Right lobe of liver (tissue), 6 donors: Measurements from ENCODE around the gene DNAJA1. TPM values are rescaled to one million over a fixed set of nuclear protein-coding genes. Genes with fewer than 3 reads are reported as not detected.
A peak's percentile ranks its signal among the peaks of the same experiment; 100 is the strongest.

Experiments used
- ATAC-seq, 4 donors: fragments of 200-7000 bp; cut with Tn5 transposase; one replicate each; pipeline ENCODE4 v1.9.1; 2020; ENCODE audit warnings: mild to moderate bottlenecking in 4 of 4, moderate library complexity in 4 of 4
- DNase-seq, 3 donors: peaks; one replicate each; pipeline ENCODE4 v3.0.0-alpha.2; 2020
- H3K27ac ChIP-seq, 3 donors: fragments of 200-600 bp; one replicate each; pipeline ENCODE4 v1.8.0; 2022
- H3K27me3 ChIP-seq, 2 donors: fragments of 200-600 bp; one replicate each; pipeline ENCODE4 v1.8.0; 2022
- H3K36me3 ChIP-seq, 4 donors: fragments of 200-600 bp; sonication (generic) in 1 of 4; one replicate each; pipeline versions ENCODE4 v1.5.1 to v1.8.0; 2017 to 2022; ENCODE audit warnings: control low read depth in 1 of 4
- H3K4me1 ChIP-seq, 4 donors: fragments of 200-600 bp; sonication (generic) in 1 of 4; one replicate each; pipeline versions ENCODE4 v1.5.1 to v1.8.0; 2017 to 2022; ENCODE audit warnings: control low read depth in 1 of 4
- H3K4me3 ChIP-seq, 3 donors: fragments of 200-600 bp; one replicate each; pipeline ENCODE4 v1.8.0; 2022
- H3K9me3 ChIP-seq, 4 donors: fragments of 200-600 bp; sonication (generic) in 1 of 4; one replicate each; pipeline versions ENCODE4 v1.5.1 to v1.8.0; 2017 to 2022; ENCODE audit warnings: control low read depth in 1 of 4
- POLR2A ChIP-seq: fragments of 450-650 bp; IDR thresholded peaks from one replicate; pipeline ENCODE4 v1.6.1; 2017; ENCODE audit warnings: antibody characterized with exemption, mild to moderate bottlenecking
- WGBS: methylation state at CpG from one replicate; pipeline ENCODE4 v1.1.6; 2018; ENCODE audit warnings: low coverage, low lambda C conversion rate; ENCODE audit not compliant: insufficient coverage; ENCODE audit errors: missing lambda C conversion rate; 5-methylcytosine and 5-hydroxymethylcytosine counted together
- intact Hi-C, 2 donors: fragments of 100-400 bp; cut with DNase I; formaldehyde crosslinking; loops; one replicate each; pipeline versions ENCODE4 v1.11.2 to v1.14.1; 2022
- total RNA-seq, 6 experiments: library from RNA; depleted of rRNA in 2 of 6; stranded (reverse); fragments of >200 nt in 2 of 6; fragmentation: NEBNext Ultra II Directional in 3 of 6; extraction: Animal tissue kit (Norgen Biotek cat#: 25700) in 3 of 6; gene quantifications; one replicate each; pipeline versions ENCODE4 v1.1.0 to v1.2.4, GENCODE V29; 2016 to 2023
- TF ChIP-seq, protein P1 (sequence below), 4 donors: fragments of 200-600 bp in 3 of 4; fragments of 450-650 bp in 1 of 4; IDR thresholded peaks; one replicate each; pipeline versions ENCODE4 v1.5.1 to v1.8.0; 2016 to 2022; ENCODE audit warnings: antibody characterized with exemption in 4 of 4, mild to moderate bottlenecking in 2 of 4
- donor health status: DM: no; HTN: yes; CAD: no.
- donor health status: DM: no; HTN: no; CAD: no.
- donor health status: DM: no; HTN: no; CAD: no.
- donor health status: DM: no; HTN: yes; CAD: no.
- donor health status: DM: no; HTN: yes; CAD: no.

Gene DNAJA1
- total RNA-seq, 6 experiments from 2014 or later = 60.1 to 130 (median 93.9) TPM

DNA sequence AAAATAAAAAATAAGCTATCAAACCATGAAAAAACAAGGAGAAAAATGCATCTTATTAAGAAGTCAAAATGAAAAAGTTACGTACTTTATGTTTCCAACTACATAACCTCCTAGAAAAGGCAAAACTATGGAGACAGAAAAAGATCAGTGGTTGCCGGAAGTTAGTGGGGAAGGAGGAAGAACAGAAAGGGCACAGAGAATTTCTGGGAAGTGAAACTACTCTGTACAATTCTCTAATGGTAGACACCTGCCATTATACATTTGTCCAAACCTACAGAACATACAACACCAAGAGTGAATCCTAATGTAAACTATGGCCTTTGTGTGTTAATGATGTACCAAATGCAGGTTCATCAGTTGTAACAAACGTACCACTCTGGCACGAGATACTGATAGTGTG, 26.1 kb downstream of the DNAJA1 start:
- Histone ChIP-seq H3K4me1 (no peaks in the 10 kb centered on the region), H3K27me3 (no peaks in the 10 kb centered on the region), H3K27ac (no peak overlapping the region), H3K9me3 (no peaks in the 10 kb centered on the region), H3K36me3 (peaks cover 0 to 66% (median 18%) of the 10 kb centered on the region in 4 donors), H3K4me3 (no peak overlapping the region)
- intact Hi-C loops = no loop called here
- DNase-seq (no peak), ATAC-seq (no peak)
- TF ChIP-seq, protein P1, sequence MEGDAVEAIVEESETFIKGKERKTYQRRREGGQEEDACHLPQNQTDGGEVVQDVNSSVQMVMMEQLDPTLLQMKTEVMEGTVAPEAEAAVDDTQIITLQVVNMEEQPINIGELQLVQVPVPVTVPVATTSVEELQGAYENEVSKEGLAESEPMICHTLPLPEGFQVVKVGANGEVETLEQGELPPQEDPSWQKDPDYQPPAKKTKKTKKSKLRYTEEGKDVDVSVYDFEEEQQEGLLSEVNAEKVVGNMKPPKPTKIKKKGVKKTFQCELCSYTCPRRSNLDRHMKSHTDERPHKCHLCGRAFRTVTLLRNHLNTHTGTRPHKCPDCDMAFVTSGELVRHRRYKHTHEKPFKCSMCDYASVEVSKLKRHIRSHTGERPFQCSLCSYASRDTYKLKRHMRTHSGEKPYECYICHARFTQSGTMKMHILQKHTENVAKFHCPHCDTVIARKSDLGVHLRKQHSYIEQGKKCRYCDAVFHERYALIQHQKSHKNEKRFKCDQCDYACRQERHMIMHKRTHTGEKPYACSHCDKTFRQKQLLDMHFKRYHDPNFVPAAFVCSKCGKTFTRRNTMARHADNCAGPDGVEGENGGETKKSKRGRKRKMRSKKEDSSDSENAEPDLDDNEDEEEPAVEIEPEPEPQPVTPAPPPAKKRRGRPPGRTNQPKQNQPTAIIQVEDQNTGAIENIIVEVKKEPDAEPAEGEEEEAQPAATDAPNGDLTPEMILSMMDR (IDR thresholded peaks at IDR 0.05) = no peak
- no peak for TF ChIP-seq POLR2A
- 81% methylated on average over 4 of the region's 4 CpGs for WGBS

DNA sequence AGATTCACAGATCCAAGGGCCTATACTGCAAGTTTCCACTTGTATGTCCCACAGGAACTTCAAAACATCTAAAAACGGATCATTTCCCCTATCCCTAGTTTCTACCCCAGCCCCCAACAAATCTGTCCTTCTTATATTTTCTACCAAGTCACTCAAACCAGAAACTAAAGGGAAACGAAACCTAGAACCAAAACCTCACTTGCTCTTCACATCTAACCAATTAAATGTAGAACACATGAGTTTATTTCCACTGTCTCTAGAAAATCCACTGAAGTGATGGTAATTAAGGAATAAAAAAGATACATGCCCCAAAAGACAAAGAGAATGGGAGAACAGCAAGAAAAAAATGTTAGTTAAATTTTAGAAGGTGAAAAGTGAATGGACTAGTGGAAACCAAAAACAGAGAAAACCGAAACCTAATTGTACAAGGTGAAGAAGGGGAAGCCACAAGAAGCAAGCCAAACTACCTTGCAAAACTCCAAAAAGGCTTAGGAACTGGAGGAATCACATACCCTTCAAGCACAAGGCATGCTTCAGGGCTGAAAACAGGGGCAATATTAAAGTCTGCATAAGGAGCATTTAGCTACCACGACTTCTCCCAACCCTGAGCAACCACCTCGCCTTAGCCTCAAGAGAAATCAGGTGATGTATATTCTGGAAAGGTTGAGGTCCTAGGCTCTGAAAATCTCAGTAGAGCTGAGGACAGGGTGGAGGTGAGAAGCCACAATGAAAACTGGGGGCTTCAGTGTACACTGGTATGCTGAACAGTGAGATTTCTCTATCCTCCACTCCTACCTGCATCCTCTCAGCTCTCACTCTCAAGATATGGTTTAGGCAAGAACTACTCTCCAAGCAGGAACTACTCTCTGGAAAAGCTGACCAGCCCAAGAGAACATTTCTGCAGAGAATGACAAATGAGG, 40.3 kb downstream of the DNAJA1 start:
- Histone ChIP-seq H3K36me3 (peaks cover 7 to 78% (median 26%) of the 10 kb centered on the region in 4 donors), H3K27me3 (no peaks in the 10 kb centered on the region), H3K4me3 (no peak overlapping the region), H3K4me1 (no peaks in the 10 kb centered on the region), H3K9me3 (no peaks in the 10 kb centered on the region), H3K27ac (no peak overlapping the region)
- ATAC-seq (peak in 1 of 4 donors; percentile 35), DNase-seq (no peak)
- WGBS = 69% methylated on average over 3 of the region's 5 CpGs
- TF ChIP-seq, protein P1 (IDR thresholded peaks at IDR 0.05) = no peak
- TF ChIP-seq POLR2A = no peak
- intact Hi-C loops = no loop called here

DNA sequence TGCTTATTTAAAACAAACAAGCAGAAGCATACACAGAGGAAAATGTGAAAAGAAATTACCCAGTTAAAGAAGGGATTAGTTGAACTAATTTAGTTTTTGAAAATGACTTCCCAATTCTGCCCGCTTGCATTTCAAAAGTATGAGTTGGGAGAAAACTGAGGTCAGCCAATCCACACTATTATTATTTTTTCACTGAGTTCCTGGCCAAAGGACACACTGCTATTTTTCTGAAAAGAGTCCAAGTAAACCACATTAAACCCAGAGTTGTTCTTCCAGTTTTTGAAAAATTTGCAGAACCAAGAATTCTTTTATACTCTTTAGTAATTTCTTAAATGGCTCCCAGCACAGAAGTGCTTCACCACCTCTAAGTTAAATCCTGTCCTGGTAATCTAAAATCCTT, 43.9 kb downstream of the DNAJA1 start:
- DNase-seq = no peak
- H3K27me3 ChIP-seq = no peaks in the 10 kb centered on the region
- no peaks in the 10 kb centered on the region for H3K4me1 ChIP-seq
- intact Hi-C loops = no loop called here
- no peak overlapping the region for H3K27ac ChIP-seq
- no peak for TF ChIP-seq POLR2A
- TF ChIP-seq, protein P1 (IDR thresholded peaks at IDR 0.05) = no peak
- no peak overlapping the region for H3K4me3 ChIP-seq
- ATAC-seq = no peak
- WGBS = 78% methylated on average over 1 of the region's 1 CpG
- no peaks in the 10 kb centered on the region for H3K9me3 ChIP-seq
- peaks cover 7 to 79% (median 29%) of the 10 kb centered on the region in 4 donors for H3K36me3 ChIP-seq

DNA sequence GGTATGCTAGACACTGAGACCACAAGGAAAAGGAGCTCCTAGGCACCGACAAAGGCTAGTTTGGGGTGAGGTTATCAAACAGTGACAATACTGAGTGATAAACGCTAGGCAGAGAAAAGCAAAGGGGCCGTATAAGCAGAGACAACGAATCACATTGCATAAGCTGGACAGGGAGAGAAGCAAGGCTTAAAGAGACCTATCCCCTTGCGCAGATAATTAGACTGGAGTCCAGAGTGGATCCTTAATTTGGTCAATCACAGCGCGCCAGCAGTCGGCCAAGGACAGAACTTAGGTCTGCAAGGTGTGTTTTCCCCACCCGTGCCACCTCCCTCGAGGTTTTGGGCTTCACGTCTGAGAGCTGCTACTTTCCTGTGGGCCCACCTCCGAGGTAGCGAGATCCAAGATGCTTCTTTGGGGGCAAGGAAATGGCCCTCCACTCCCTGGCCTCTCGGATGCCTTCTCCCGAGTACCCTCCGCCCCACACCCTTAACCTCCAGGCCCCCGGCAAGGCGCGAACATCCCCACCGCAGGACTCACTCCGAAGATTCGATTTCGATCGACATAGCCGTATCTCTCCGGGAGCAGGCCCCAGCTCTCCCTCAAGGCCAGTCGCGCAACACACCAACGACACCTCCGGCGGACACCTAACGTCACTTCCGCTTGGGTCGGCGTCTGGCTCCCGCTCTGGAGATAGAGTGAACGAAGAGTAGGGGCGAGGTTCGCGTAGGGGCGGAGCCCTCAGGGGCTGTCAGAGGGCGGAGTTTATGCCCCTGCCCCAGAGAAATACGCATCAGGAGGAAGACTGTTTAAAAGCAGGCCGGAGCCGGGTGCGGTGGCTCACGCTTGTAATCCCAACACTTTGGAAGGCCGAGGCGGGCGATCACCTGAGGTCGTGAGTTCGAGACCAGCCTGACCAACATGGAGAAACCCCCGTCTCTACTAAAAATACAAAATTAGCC, 51.3 kb downstream of the DNAJA1 start, which contains the start of gene SMU1:
Gene SMU1, minus strand, starts transcription at position 629 of the 959 bp plus-strand sequence. Its CDS starts 66 bp downstream, at position 563.
- DNase-seq (peak; percentile 97 to 98 (median 98)), ATAC-seq (peak; percentile 96 to 99 (median 98))
- intact Hi-C loops = no loop called here
- Histone ChIP-seq H3K27me3 (no peaks in the 10 kb centered on the region), H3K27ac (peak within 1 kb of the TSS; percentile 90 to 95 (median 91)), H3K9me3 (no peaks in the 10 kb centered on the region), H3K4me1 (peaks cover 0 to 10% (median 0%) of the 10 kb centered on the region in 4 donors), H3K4me3 (peak within 1 kb of the TSS; percentile 76 to 86 (median 78)), H3K36me3 (peaks cover 0 to 21% (median 10%) of the 10 kb centered on the region in 4 donors)
- under 1% methylated on average over 15 of the region's 53 CpGs for WGBS
- TF ChIP-seq, protein P1 (IDR thresholded peaks at IDR 0.05) = no peak
- peak; percentile 91 for TF ChIP-seq POLR2A
